Right atrium auricular region (tissue), 2 donors: ENCODE results near the gene CDCA8. TPM values are rescaled to one million over a fixed set of nuclear protein-coding genes. Genes with fewer than 3 reads are reported as not detected.
"Not testable (repeated sequence)": the region's sequence is repeated elsewhere in the genome, so short reads cannot be mapped to it uniquely, and the experiment has no call there.

Experiments
- DNase-seq: peaks from one replicate; pipeline ENCODE4 v3.0.0-alpha.2; 2019; ENCODE audit warnings: low spot score
- H3K27ac ChIP-seq, 2 donors: fragments of 200-600 bp; sonication (generic); 1 replicate in 1 of 2; 2 replicates in 1 of 2; pipeline ENCODE4 v1.5.1; 2016 to 2019
- H3K27me3 ChIP-seq, 2 donors: fragments of 200-600 bp; sonication (generic); one replicate each; pipeline versions ENCODE4 v1.5.1 to v1.6.0; 2017 to 2019
- H3K36me3 ChIP-seq: fragments of 200-600 bp; sonication (generic); one replicate; pipeline ENCODE4 v1.5.1; 2016
- H3K4me1 ChIP-seq, 2 donors: fragments of 200-600 bp; sonication (generic); one replicate each; pipeline versions ENCODE4 v1.5.1 to v1.6.0; 2017 to 2019
- H3K4me3 ChIP-seq, 2 donors: fragments of 200-600 bp; sonication (generic); 1 replicate in 1 of 2; 2 replicates in 1 of 2; pipeline ENCODE4 v1.5.1; 2017 to 2019; ENCODE audit warnings: mild to moderate bottlenecking in 1 of 2, moderate library complexity in 1 of 2
- H3K9me3 ChIP-seq, 2 donors: fragments of 200-600 bp; sonication (generic); one replicate each; pipeline ENCODE4 v1.5.1; 2019
- CTCF ChIP-seq, 2 donors: fragments of 200-600 bp; sonication (generic); IDR thresholded peaks; one replicate each; pipeline ENCODE4 v1.5.1; 2019; ENCODE audit warnings: antibody characterized with exemption in 2 of 2
- total RNA-seq, 2 donors: library from RNA; depleted of rRNA; stranded (reverse); fragments of >200 nt; gene quantifications; one replicate each; pipeline ENCODE4 v1.1.0, GENCODE V29; 2016

The CDCA8 gene
- total RNA-seq, 2 donors from 2014 or later, result 0.48 to 0.55 TPM

- no peak for TF ChIP-seq CTCF (IDR thresholded peaks at IDR 0.05)
- Histone ChIP-seq H3K4me1 (no peaks in the 10 kb centered on the region), H3K27ac (no peak overlapping the region), H3K9me3 (no peaks in the 10 kb centered on the region), H3K4me3 (no peak overlapping the region), H3K36me3 (no peaks in the 10 kb centered on the region), H3K27me3 (peaks cover 0 to 6% of the 10 kb centered on the region in 2 donors)
- no peak for DNase-seq
These were observed 42.6 kb downstream of the CDCA8 start for GRCh38 chr1:37734629-37735591.

- not testable (repeated sequence) for H3K9me3 ChIP-seq, DNase-seq, H3K27ac ChIP-seq, H3K4me1 ChIP-seq, H3K27me3 ChIP-seq, H3K36me3 ChIP-seq, H3K4me3 ChIP-seq
These were observed 45.7 kb downstream of the CDCA8 start for GRCh38 chr1:37737975-37738374.

- H3K27me3 ChIP-seq, DNase-seq: not testable (repeated sequence)
These were observed 46.3 kb downstream of the CDCA8 start for GRCh38 chr1:37738619-37739018.

GRCh38 chr1:37739222-37739621 is 46.9 kb downstream of the CDCA8 start:
- DNase-seq, result no peak
- no peak for TF ChIP-seq CTCF (IDR thresholded peaks at IDR 0.05)
- H3K36me3 ChIP-seq, result no peaks in the 10 kb centered on the region
- H3K9me3 ChIP-seq, result no peaks in the 10 kb centered on the region
- H3K27me3 ChIP-seq, result peaks cover 0 to 6% of the 10 kb centered on the region in 2 donors
- no peak overlapping the region for H3K4me3 ChIP-seq
- no peaks in the 10 kb centered on the region for H3K4me1 ChIP-seq
- no peak overlapping the region for H3K27ac ChIP-seq

More at GRCh38 chr1:37738619-37739018, 46.3 kb downstream of the CDCA8 start:
- not testable (repeated sequence) for H3K9me3 ChIP-seq, H3K36me3 ChIP-seq, H3K4me1 ChIP-seq, H3K27ac ChIP-seq, H3K4me3 ChIP-seq

GRCh38 chr1:37741130-37741529 is 48.8 kb downstream of the CDCA8 start:
- no peaks in the 10 kb centered on the region for H3K36me3 ChIP-seq
- DNase-seq, result no peak
- H3K4me1 ChIP-seq, result no peaks in the 10 kb centered on the region
- TF ChIP-seq CTCF (IDR thresholded peaks at IDR 0.05), result no peak
- no peaks in the 10 kb centered on the region for H3K27me3 ChIP-seq
- H3K27ac ChIP-seq, result no peak overlapping the region
- H3K4me3 ChIP-seq, result no peak overlapping the region
- H3K9me3 ChIP-seq, result peaks cover 0 to under 1% of the 10 kb centered on the region in 2 donors

GRCh38 chr1:37741662-37742061 is 49.3 kb downstream of the CDCA8 start:
- DNase-seq, result no peak
- no peak for TF ChIP-seq CTCF (IDR thresholded peaks at IDR 0.05)
- H3K27me3 ChIP-seq, result no peaks in the 10 kb centered on the region

More at GRCh38 chr1:37741662-37742061, 49.3 kb downstream of the CDCA8 start:
- Histone ChIP-seq H3K36me3 (no peaks in the 10 kb centered on the region), H3K4me3 (no peak overlapping the region), H3K9me3 (peaks cover 0 to 5% of the 10 kb centered on the region in 2 donors), H3K27ac (no peak overlapping the region), H3K4me1 (no peaks in the 10 kb centered on the region)
